Mucosa of descending colon (tissue), 3 donors: Measurements from ENCODE around the gene ITCH. TPM values are rescaled to one million over a fixed set of nuclear protein-coding genes. Genes with fewer than 3 reads are reported as not detected.
"Not testable (repeated sequence)": the region's sequence is repeated elsewhere in the genome, so short reads cannot be mapped to it uniquely, and the experiment has no call there.

Source experiments
- ATAC-seq: fragments of 200-7000 bp; cut with Tn5 transposase; one replicate; pipeline ENCODE4 v1.9.1; 2020; ENCODE audit warnings: mild to moderate bottlenecking, moderate library complexity
- DNase-seq, 3 donors: peaks; one replicate each; pipeline ENCODE4 v3.0.0-alpha.2; 2020
- H3K36me3 ChIP-seq: fragments of 200-600 bp; one replicate; pipeline ENCODE4 v1.8.0; 2021; ENCODE audit warnings: low read depth, mild to moderate bottlenecking
- H3K4me1 ChIP-seq: fragments of 200-600 bp; one replicate; pipeline ENCODE4 v1.8.0; 2021; ENCODE audit warnings: low read depth, mild to moderate bottlenecking
- H3K4me3 ChIP-seq: fragments of 200-600 bp; one replicate; pipeline ENCODE4 v1.8.0; 2021; ENCODE audit warnings: mild to moderate bottlenecking
- H3K9me3 ChIP-seq: fragments of 200-600 bp; one replicate; pipeline ENCODE4 v1.8.0; 2021; ENCODE audit warnings: mild to moderate bottlenecking
- intact Hi-C, 2 donors: fragments of 100-400 bp; cut with DNase I in 1 of 2; cut with micrococcal nuclease in 1 of 2; formaldehyde crosslinking; loops; one replicate each; pipeline versions ENCODE4 v1.11.0 to v1.11.1; 2022; cut with DNase I, micrococcal nuclease
- total RNA-seq, 3 donors: library from RNA; stranded (reverse); fragmentation: NEBNext Ultra II Directional in 2 of 3; extraction: Animal tissue kit (Norgen Biotek cat#: 25700) in 2 of 3; gene quantifications; one replicate each; pipeline versions ENCODE4 v1.2.1 to v1.2.4, GENCODE V29; 2021 to 2023
- TF ChIP-seq, protein P1 (sequence below): fragments of 200-600 bp; IDR thresholded peaks from one replicate; pipeline ENCODE4 v1.8.0; 2022; ENCODE audit warnings: antibody characterized with exemption, mild to moderate bottlenecking
- donor health status: DM: no; HTN: no; CAD: no; lungs with moderate emphysema.
- donor health status: DM: no; HTN: no; CAD: no.
- donor health status: DM: no; HTN: yes; CAD: no.

Gene ITCH
- total RNA-seq, 3 donors from 2014 or later, result 60.0 to 81.0 (median 75.0) TPM

- Histone ChIP-seq H3K4me3 (no peak overlapping the region), H3K4me1 (no peaks in the 10 kb centered on the region), H3K9me3 (no peaks in the 10 kb centered on the region), H3K36me3 (peaks cover 5% of the 10 kb centered on the region)
- intact Hi-C loops, result no loop called here
- no peak for DNase-seq
- TF ChIP-seq, protein P1, sequence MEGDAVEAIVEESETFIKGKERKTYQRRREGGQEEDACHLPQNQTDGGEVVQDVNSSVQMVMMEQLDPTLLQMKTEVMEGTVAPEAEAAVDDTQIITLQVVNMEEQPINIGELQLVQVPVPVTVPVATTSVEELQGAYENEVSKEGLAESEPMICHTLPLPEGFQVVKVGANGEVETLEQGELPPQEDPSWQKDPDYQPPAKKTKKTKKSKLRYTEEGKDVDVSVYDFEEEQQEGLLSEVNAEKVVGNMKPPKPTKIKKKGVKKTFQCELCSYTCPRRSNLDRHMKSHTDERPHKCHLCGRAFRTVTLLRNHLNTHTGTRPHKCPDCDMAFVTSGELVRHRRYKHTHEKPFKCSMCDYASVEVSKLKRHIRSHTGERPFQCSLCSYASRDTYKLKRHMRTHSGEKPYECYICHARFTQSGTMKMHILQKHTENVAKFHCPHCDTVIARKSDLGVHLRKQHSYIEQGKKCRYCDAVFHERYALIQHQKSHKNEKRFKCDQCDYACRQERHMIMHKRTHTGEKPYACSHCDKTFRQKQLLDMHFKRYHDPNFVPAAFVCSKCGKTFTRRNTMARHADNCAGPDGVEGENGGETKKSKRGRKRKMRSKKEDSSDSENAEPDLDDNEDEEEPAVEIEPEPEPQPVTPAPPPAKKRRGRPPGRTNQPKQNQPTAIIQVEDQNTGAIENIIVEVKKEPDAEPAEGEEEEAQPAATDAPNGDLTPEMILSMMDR, result no peak
- ATAC-seq, result no peak
Measured at GRCh38 chr20:34420975-34421374, 57.9 kb downstream of the ITCH start.

DNA sequence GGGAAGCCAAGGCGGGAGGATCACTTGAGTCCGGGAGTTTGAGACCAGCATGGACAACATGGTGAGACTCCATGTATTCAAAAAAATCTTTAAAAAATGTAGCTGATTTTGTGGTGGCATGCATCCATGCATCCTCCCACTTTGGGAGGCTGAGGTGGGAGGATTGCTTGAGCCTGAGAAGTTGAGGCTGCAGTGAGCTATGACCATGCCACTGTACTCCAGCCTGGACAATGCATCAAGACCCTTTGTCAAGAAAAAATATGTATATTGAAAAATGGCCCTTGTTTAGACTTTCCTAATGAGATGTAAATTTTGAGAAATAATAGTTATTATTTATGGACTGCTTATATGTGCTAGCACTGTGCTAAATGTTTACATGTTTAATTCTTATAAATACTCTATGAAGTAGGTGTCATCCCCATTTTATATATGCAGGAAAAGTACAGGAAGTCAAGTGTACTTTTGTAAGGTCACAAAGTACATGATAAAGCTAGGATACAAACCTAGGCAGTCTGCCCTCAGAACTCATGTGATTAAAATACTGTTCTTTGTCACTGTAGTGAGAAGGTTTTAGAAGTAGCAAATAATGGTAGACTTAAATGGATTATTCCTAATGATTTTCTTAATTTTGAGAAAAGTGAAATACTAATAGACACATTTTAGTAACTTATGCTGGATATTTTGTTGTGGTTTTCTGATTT, 58.8 kb downstream of the ITCH start:
- Histone ChIP-seq H3K4me1 (no peaks in the 10 kb centered on the region), H3K9me3 (no peaks in the 10 kb centered on the region), H3K36me3 (peaks cover 5% of the 10 kb centered on the region), H3K4me3 (no peak overlapping the region)
- intact Hi-C loops, result no loop called here
- TF ChIP-seq, protein P1, result no peak
- DNase-seq (no peak), ATAC-seq (no peak)

DNA sequence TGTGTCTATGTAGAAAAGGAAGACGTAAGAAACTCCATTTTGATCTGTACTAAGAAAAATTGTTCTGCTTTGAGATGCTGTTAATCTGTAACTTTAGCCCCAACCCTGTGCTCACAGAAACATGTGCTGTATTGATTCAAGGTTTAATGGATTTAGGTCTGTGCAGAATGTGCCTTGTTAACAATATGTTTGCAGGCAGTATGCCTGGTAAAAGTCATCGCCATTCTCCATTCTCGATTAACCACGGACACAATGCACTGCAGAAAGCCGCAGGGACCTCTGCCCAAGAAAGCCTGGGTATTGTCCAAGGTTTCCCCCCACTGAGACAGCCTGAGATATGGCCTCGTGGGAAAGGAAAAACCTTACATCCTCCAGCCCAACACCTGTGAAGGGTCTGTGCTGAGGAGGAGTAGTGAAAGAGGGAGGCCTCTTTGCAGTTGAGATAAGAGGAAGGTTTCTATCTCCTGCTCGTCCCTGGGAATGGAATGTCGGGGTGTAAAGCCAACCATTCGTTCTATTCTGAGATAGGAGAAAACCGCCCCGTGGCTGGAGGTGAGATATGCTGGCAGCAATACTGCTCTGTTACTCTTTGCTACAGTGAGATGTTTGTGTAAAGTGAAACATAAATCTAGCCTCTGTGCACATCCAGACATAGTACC, 62.1 kb downstream of the ITCH start:
- H3K4me3 ChIP-seq, H3K4me1 ChIP-seq, DNase-seq, H3K36me3 ChIP-seq, intact Hi-C loops, ATAC-seq, H3K9me3 ChIP-seq: not testable (repeated sequence)

- DNase-seq, result no peak
- no peak overlapping the region for H3K4me3 ChIP-seq
- ATAC-seq, result no peak
- intact Hi-C loops, result no loop called here
- no peaks in the 10 kb centered on the region for H3K9me3 ChIP-seq
- peaks cover 5% of the 10 kb centered on the region for H3K36me3 ChIP-seq
- H3K4me1 ChIP-seq, result no peaks in the 10 kb centered on the region
- TF ChIP-seq, protein P1, result no peak
Measured at GRCh38 chr20:34426026-34426425, 63.0 kb downstream of the ITCH start.

GRCh38 chr20:34427331-34427730, 64.3 kb downstream of the ITCH start:
- Histone ChIP-seq H3K4me3 (no peak overlapping the region), H3K4me1 (no peaks in the 10 kb centered on the region), H3K36me3 (no peaks in the 10 kb centered on the region), H3K9me3 (no peaks in the 10 kb centered on the region)
- TF ChIP-seq, protein P1, result no peak
- no peak for DNase-seq
- no peak for ATAC-seq
- intact Hi-C loops, result no loop called here

GRCh38 chr20:34427784-34428183, 64.7 kb downstream of the ITCH start:
- no peak for ATAC-seq

More at GRCh38 chr20:34427784-34428183, 64.7 kb downstream of the ITCH start:
- intact Hi-C loops, result no loop called here
- H3K9me3 ChIP-seq, result no peaks in the 10 kb centered on the region
- no peak for DNase-seq
- H3K4me3 ChIP-seq, result no peak overlapping the region
- TF ChIP-seq, protein P1, result no peak
- H3K36me3 ChIP-seq, result no peaks in the 10 kb centered on the region
- no peaks in the 10 kb centered on the region for H3K4me1 ChIP-seq
